Ureter (tissue), 1 donor: ENCODE measurements around the gene CPNE2. TPM values are rescaled to one million over a fixed set of nuclear protein-coding genes. Genes with fewer than 3 reads are reported as not detected.
"Not testable (repeated sequence)": the region's sequence is repeated elsewhere in the genome, so short reads cannot be mapped to it uniquely, and the experiment has no call there.

Experiments
- DNase-seq: peaks from one replicate; pipeline ENCODE4 v3.0.0-alpha.2; 2020; ENCODE audit warnings: low spot score
- total RNA-seq: library from RNA; stranded (reverse); gene quantifications from one replicate; pipeline ENCODE4 v1.2.4, GENCODE V29; 2023
- donor health status: DM: yes; HTN: yes; CAD: no.

Gene CPNE2
- total RNA-seq, 1 donor from 2014 or later, result 19.8 TPM

DNA sequence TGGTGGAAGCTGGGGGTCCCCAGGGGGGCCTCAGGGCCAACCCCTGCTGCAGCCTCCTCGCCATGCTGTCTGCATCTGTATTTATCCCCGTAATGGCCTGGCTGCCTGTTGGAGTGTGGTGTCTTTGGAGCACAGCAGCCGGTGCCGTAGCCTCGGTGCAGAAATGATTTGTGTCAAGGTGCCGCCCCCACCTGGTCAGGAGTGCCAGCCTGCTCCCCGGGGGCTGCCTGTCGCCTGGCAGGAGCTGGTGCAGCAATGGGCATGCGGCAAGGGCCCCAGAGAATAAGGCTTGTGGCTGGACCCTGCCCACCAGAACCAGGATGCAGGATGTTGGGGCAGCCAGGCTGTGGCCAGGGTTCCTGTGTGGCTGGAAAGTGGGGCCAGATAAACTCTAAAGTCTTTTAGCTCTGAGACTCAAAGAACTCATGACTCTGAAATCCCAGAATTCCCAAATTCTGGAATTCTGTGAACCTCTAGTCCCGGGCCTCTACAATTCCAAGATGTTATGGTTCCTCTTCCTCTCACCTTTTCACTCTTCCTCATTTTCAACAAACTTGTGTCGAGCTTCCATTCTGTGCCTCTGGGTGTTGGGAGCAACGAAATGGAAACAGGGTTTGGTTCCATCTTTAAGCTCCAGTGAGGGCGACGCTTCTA lies 5.9 kb downstream of the CPNE2 start:
- DNase-seq, result no peak

DNA sequence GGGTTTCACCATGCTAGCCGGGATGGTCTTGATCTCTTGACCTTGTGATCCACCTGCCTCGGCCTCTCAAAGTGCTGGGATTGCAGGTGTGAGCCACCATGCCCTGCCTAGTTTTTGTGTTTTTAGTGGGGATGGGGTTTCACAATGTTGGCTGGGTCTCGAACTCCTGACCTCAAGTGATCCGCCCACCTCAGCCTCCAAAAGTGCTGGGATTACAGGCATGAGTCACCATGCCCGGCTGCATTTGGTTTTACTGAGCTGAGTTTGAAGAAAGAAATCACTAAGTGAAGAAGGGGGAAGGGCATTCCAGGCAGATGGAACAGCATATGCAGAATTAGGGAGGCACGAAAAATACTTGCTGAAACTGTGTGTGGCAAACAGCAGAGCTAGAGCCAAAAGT lies 7.6 kb downstream of the CPNE2 start:
- DNase-seq, result not testable (repeated sequence)

DNA sequence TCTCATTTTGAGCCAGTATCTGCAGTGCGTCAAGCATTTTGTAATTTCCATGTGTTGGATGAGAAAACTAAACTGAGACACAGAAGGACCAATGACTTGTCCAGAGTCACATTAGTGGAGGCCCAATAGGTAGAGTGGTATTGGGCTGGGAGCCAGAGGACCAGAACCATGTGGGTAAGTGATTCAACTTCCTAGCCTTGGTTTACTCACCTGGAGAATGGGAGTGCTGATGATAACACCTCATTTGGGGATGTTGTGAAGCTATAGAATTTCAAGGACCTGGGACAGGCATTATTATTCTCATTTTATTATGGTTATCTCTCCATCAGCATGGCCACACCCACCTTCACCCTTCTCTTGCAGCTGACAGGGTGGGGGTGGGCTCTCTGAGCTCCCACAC lies 8.1 kb downstream of the CPNE2 start:
- no peak for DNase-seq

DNA sequence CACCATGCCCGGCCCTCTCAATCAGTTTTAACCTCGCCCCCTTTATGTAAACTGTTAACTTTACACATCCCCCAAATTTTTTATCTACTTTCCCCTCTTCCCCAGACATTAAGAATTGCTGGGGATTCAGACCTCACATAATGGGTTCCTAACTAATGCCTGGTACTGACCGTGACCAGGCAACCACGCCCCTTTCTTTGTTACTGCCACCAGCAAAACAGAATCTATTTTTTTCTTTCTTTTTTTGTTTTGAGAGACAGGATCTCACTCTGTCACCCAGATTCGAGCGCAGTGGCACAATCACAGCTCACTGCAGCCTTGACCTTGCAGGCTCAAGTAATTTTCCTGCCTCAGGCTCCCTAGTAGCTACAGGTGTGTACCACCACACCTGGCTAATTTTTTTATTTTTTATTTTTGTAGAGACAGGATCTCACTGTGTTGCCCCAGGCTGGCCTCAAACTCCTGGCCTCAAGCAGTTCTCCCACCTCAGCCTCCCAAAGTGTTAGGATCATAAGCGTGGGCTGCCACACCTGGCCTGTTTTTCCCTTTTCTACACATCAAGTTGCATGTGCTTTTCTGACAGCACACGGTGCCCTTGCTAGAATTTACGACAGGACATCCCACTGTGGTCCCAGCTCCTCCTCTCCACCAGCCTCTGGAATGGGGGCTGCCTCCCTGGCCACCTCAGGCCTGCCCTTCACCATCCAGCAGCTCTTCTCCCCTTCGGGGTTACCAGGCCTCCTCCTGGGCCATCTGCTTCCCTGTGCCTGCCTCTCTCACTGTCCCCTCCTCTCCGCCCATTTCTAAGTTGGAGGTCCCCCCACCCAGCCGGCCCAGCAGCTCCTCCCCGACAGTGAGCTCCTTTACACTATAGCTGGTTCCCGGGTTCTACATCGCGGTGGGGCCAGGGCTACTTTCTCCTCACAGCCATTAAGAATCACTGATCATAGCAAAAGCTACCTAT lies 10.8 kb downstream of the CPNE2 start:
- DNase-seq, result no peak

DNA sequence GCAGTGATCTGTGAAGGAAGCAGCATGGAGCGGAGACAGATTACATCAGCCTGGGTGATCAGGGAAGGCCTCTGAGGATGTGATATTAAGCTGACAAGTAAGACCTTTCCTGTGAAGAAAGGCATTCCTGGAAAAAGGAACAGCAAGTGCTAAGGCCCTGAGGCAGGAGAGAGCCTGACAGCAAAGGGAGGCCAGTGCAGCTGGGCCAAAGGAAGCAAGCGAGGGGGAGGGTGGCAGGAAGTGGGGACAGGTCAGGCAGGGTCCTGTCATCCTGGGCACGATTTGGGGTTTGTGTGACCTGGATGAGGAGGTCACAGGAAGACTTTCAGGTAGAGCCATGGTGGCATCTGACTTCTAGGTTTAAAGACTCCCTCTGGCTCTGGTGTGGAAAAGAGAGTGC lies 12.3 kb downstream of the CPNE2 start:
- DNase-seq, result no peak

DNA sequence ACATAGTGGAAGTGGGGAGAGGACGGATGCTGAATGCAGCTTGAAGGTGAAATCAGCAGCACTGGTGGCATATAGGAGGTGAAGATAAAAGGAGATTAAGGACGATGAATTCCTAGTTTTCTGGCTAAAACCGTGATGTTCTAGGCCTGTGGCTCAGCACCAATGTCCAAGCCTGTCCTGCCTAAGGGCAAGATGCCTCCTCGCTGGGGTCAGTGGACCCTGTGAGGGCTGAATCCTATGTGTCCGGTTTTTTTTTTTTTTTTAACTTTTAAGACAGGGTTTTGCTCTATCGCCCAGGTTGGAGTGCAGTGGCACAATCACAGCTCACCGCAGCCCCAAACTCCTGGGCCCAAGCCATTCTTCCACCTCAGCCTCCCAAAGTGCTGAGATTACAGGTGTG lies 12.8 kb downstream of the CPNE2 start:
- no peak for DNase-seq

DNA sequence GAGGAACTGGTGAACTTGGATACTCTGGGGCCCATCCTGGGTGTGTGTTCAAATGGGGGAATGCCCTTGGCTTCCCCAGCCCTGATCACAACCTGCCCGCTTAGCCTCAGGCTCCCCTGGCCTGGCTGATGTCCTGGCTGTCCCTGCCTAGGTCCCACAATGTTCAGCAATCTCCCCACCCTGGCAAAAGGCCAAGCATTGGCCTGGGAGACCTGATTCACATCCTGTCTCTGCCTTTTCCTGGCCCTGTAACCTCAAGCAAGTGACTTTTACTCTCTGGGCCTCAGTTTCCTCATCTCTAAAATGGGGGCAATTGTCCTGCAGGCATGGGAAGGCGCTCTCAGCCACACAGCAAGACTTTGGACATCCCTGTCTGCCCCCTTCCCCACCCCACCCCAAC lies 14.4 kb downstream of the CPNE2 start:
- DNase-seq, result no peak

DNA sequence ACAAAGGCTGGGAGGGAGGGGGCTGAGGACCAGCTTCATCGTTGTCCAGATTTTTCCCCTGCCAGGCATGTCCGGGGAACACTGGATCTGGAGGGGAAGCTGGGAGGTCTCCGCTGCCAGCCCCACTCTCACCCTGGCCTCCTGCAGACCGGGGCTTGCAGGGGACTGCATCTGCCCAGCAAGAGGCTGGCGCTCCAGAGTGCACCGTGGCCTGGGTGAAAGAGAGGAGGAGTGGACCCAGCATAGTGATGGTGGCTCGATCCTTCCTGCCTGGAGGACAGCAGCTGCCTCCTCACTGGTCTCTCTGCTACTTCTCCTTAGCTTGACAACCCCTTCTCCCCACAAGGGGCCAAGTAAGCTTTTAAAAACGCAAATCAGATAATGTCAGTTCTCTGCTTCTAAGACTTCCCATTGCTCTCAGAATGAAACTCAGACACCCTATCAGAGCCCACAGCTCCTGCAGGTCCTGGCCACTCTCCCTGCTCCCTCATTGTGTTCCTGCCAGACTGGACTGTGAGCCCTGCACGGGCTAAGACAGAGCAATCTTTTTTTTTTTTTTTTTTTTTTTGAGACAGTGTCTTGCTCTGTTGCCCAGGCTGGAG lies 15.0 kb downstream of the CPNE2 start:
- no peak for DNase-seq

DNA sequence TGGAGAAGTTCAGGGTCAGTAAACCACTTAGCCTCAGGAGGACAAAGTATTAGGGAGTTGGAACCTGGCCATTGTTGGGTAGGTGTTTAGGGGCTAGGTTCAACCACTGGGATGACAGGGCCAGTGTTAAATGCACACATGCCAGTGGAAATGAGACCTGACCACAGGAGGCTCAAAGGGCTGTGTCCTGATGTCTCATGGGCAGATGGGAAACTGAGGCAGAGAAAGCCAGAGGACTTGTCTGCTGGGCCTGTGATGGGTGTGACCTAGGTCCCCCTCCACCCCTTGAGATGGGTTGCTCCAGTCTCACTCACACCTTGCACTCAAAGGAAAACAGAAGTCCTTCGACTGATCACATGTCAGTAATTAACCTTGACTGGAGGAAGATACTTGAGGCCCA lies 16.0 kb downstream of the CPNE2 start:
- DNase-seq, result no peak

DNA sequence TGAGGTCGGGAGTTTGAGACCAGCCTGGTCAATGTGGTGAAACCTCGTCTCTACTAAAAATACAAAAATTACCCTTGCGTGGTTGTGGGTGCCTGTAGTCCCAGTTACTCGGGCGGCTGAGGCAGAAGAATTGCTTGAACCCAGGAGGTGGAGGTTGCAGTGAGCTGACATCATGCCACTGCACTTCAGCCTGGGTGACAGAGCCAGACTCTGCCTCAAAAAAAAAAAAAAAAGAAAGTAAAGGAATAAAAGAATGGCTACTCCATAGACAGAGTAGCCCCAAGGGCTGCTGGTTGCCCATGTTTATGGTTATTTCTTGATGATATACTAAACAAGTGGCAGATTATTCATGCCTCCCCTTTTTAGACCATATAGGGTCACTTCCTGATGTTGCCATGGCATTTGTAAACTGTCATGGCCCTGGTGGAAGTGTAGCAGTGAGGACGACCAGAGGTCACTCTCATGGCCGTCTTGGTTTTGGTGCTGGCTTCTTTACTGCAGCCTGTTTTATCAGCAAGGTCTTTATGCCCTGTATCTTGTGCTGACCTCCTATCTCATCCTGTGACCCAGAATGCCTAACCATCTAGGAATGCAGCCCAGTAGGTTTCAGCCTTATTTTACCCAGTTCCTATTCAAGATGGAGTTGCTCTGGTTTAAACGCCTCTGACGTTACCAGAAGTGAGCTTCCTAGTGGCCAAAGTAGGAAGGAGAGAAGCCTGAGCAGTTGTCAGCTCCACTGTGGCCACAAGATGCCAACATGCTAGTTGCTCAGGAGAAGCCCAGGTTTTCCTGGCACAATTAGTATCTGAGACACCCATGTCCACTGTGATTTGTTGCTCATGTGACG lies 17.1 kb downstream of the CPNE2 start:
- not testable (repeated sequence) for DNase-seq

DNA sequence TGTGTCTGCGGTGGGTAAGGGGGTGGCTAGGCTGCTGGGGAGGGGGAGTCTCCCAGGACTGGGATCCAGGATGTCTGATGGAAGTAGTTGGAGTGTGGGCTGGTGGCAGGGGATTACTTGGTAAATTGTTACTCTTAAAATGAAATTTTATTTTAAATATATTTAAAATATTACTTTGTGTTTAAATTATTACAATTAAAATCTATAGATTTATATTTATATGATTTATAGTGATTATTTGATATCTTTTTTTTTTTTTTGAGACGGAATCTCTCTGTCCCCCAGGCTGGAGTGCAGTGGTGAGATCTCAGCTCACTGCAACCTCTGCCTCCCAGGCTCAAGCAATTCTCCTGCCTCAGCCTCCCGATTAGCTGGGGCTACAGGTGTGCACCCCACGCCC lies 18.6 kb downstream of the CPNE2 start:
- DNase-seq, result no peak

DNA sequence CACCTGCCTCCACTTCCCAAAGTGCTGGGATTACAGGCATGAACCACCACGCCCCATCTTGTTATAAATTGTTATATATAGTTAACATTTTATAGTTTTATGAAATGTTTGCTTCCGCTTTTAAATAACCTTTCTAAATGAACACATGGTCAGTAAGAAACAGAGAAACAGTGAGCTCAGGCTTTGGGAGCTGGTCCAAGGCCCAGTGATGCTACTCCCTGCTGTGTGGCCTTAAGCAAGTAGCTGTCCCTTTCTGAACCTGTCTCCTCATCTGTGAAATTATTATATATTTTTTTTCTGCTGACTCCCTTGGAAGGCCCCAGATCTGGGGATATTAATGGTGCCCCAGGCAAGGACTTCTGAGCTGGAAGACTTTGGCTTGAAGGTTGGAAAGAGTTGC lies 19.0 kb downstream of the CPNE2 start:
- no peak for DNase-seq

DNA sequence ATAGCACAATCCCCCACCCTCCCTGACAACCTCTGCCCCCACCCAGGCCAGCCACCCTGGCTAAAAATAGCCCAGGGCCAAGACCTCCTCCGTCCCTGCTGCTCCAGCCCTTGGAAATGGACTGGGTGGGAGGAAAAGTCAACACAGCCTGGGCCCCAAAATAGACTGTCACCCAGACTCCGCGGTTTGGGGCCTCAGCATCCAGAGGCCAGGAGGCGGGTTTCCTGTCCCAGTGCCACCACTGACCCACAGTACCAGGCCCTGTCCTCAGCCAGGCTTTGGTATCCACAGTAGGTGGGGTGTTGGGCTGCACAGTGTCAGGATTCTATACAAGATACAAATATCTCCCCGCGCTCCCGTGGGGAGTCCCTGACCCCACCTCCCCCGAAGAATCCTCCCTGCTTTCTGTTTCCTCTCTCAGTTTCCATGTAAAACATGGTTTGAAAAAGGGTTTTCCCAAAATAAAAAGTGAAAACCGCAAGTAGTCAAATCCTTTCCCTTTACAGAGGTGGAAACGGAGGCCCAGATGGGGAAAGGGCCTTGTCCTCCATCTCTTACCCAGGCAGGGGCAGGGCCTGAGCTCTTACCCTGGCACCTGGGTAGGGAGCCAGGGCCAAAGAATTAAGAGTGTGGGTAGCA lies 20.1 kb downstream of the CPNE2 start:
- no peak for DNase-seq

DNA sequence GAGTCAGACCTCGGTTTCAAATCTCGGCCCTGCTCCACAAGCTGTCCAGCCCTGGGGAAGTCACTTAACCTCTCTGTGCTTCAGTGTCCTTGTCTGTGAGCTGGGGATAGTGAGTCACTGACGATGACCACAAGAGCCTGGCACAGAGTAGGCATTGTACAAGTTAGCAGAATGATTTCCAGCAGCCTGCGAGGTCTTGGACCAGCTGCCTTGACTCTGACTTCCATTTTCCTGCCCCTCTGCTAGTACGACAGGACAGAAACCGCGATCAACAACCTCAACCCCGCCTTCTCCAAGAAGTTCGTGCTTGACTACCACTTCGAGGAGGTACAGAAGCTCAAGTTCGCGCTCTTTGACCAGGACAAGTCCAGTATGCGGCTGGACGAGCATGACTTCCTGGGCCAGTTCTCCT lies 20.7 kb downstream of the CPNE2 start:
- no peak for DNase-seq

DNA sequence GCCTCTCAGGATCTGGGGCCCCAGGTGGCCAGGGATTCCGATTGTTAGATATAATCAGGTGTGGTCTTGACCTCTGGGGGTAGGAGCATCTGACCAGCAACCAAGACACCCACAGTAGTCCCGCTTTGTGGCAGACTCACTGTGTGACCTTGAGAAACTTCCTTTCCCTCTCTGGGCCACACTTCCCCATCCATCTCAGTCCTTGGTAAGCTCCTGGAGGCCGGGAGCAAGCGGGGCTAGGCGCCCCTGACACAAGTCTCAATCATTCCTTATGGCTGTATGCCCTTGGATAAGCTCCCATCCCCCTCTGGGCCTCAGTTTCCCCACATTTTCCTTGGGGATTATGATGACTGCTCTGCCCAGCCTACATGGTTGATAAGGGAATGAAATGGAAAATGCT lies 21.3 kb downstream of the CPNE2 start:
- DNase-seq, result no peak

DNA sequence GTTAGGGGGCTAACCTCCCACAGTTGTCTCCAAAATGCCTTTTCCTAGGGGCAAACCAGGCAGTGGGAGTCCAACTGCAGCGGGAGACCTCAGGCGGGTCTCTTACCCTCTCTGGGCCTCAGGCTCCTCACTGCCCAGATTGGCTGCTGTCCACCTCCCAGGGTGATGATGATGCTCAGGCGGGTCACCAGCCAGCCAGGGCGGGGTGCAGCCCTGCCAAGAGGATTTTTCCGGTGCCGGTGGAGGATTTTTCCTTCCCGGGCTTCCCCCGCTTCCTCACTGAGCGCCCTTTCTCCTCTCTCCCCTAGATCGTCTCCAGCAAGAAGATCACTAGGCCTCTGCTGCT lies 22.8 kb downstream of the CPNE2 start:
- DNase-seq, result no peak

DNA sequence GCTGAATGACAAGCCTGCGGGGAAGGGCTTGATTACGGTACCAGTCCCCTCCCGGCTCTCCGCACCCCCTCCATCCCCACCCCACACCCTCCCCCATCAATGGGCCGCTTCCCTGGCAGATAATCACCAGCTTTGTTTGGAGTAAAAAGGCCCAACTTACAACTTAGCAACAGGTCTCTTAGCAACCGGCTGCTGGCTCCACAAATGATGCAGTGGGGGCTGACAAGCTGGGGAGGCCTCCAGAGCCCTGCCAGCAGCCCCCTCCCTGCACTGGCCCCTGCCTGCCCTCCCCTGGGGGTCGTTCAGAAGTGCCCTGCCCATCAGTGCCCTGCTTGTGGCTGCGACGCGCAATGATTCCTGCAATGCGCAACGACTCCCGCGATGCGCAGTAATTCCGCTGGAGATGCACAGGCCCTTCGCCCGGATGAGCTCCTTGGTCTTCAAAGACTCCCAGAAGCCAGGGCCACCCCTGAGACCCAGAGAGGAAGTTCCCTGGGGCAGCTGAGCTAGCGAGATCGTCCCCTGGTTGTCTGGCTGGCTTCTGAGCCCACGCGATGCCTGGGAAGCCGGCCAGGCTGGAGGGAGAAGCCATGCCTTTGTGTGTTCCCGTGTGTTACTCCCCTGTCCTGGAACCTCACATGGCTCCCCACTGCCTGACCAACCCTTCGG lies 23.3 kb downstream of the CPNE2 start:
- DNase-seq, result peak; percentile 73

DNA sequence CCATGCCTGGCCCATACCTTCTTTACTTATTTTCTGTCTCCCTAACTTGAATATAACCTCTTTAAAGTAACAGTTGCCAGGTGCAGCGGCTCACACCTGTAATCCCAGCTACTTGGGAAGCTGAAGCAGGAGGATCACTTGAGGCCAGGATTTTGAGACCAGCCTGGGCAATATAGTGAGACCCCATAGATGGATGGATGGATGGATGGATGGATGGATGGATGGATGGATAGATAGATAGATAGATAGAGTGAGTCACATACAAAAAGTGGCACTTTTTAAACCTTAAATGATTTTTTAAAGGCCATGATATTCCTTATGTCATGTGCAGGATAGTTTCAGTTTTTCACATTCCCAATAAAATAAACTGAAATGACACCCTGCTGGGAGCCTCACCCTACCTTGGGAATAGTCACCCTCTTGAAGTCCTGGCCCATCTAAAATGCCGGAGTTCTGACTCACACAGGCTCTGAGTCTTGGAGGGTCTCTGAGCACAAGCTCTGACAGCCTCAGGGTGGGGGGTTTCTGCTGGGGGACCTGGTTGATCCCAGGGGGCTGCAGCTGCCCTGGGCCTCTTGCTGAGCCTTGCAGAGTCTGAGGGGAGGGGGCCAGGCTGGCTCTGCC lies 26.2 kb downstream of the CPNE2 start:
- no peak for DNase-seq

DNA sequence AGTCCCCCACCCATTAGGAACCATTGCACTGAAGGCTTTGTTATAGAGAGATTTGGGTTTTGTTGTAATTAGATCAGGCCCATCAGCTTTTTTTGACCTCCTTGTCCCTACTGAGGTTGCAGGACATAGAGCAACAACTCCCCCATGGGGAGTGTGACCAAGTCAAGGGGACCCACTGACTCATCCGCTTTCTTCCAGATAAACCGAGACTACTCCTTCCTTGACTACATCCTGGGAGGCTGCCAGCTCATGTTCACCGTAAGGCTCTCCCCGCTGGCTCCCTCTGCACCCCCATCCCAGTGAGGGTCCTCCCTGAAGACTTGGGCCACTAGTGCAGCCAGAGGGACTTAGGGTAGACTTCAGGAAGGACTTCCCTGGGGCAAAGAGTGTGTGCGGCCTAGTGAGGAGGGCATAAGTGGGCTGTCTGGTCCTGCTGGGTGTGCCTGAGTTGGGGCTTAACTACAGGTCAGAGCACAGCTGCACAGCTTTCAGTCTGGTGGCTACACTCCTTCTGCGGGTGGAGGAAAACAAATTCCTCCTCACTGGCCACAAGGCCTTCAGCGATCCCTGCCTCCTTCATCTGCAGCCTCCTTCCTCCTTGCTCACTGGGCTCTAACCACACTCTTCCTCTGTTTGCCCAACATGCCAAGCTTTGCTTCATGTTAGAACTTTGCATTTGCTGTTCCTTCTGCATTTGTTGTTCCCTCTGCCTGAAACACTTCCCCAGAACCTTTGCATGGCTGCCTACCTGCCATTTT lies 31.0 kb downstream of the CPNE2 start:
- no peak for DNase-seq
